Keratinocyte (primary cell): Measurements from ENCODE around the gene ATP1A4. TPM values are rescaled to one million over a fixed set of nuclear protein-coding genes. Genes with fewer than 3 reads are reported as not detected.

ENCODE experiments used
- DNase-seq: peaks from one replicate; pipeline ENCODE4 v3.0.0-alpha.2; 2011; ENCODE audit warnings: low read depth, missing footprints, low spot score
- FAIRE-seq: peaks from 2 replicates; lab custom pipeline; 2011; peaks lifted over from hg19 to GRCh38; lab: Jason Lieb, UNC
- H2AFZ ChIP-seq: 2 replicates; pipeline ENCODE4 v1.6.0; 2012; ENCODE audit warnings: low read length, control low read depth, inconsistent platforms; ENCODE audit not compliant: control insufficient read depth
- H3K27ac ChIP-seq: 2 replicates; pipeline ENCODE4 v1.5.1; 2011; ENCODE audit warnings: low read length; ENCODE audit not compliant: control insufficient read depth, insufficient read depth
- H3K27me3 ChIP-seq: 3 replicates; pipeline ENCODE4 v1.6.0; 2011; ENCODE audit warnings: low read length; ENCODE audit not compliant: control insufficient read depth, insufficient read depth; ENCODE audit errors: extremely low read depth
- H3K36me3 ChIP-seq, 2 experiments: 2 replicates in 1 of 2; 3 replicates in 1 of 2; pipeline ENCODE4 v1.5.1; 2011; ENCODE audit warnings: low read length in 2 of 2, mild to moderate bottlenecking in 1 of 2; ENCODE audit not compliant: control insufficient read depth in 2 of 2, insufficient read depth in 2 of 2; ENCODE audit errors: extremely low read depth in 1 of 2
- H3K4me1 ChIP-seq: 3 replicates; pipeline ENCODE4 v1.5.1; 2011; ENCODE audit warnings: low read length; ENCODE audit not compliant: control insufficient read depth, insufficient read depth; ENCODE audit errors: extremely low read depth
- H3K4me2 ChIP-seq: 3 replicates; pipeline ENCODE4 v1.6.0; 2011; ENCODE audit warnings: low read depth, low read length; ENCODE audit not compliant: control insufficient read depth, insufficient read depth; ENCODE audit errors: extremely low read depth
- H3K4me3 ChIP-seq, 3 experiments: fragments of 200-600 bp in 1 of 3; sonication (generic) in 1 of 3; 2 replicates in 2 of 3; 3 replicates in 1 of 3; pipeline ENCODE4 v1.5.1; 2011 to 2016; ENCODE audit warnings: low read length in 3 of 3, mild to moderate bottlenecking in 3 of 3, control low read depth in 2 of 3, inconsistent platforms in 1 of 3, low read depth in 1 of 3, mixed read lengths in 1 of 3, mixed run types in 1 of 3, moderate library complexity in 1 of 3; ENCODE audit not compliant: control insufficient read depth in 2 of 3, insufficient read depth in 2 of 3; ENCODE audit errors: extremely low read depth in 1 of 3
- H3K79me2 ChIP-seq: 2 replicates; pipeline ENCODE4 v1.6.0; 2012; ENCODE audit warnings: low read length; ENCODE audit not compliant: control insufficient read depth, insufficient read depth
- H3K9ac ChIP-seq: 3 replicates; pipeline ENCODE4 v1.6.0; 2011; ENCODE audit warnings: low read length; ENCODE audit not compliant: control insufficient read depth, insufficient read depth; ENCODE audit errors: extremely low read depth
- H3K9me1 ChIP-seq: 3 replicates; pipeline ENCODE4 v1.6.0; 2011; ENCODE audit warnings: low read length; ENCODE audit not compliant: control insufficient read depth, insufficient read depth; ENCODE audit errors: extremely low read depth
- H3K9me3 ChIP-seq: 2 replicates; pipeline ENCODE4 v1.5.1; 2012; ENCODE audit warnings: low read depth, low read length; ENCODE audit not compliant: control insufficient read depth
- H4K20me1 ChIP-seq: 3 replicates; pipeline ENCODE4 v1.6.0; 2011; ENCODE audit warnings: low read length; ENCODE audit not compliant: control insufficient read depth, insufficient read depth; ENCODE audit errors: extremely low read depth
- CTCF ChIP-seq, 3 experiments: IDR thresholded peaks in 1 of 3; conservative IDR thresholded peaks in 1 of 3; optimal IDR thresholded peaks in 1 of 3; 2 replicates in 2 of 3; 3 replicates in 1 of 3; pipeline versions ENCODE3 to v1.5.1; 2011; ENCODE audit warnings: low read length in 3 of 3, mild to moderate bottlenecking in 3 of 3, moderate library complexity in 2 of 3, control low read depth in 1 of 3, inconsistent platforms in 1 of 3; ENCODE audit not compliant: insufficient read depth in 2 of 3; ENCODE audit errors: extremely low read depth in 1 of 3
- EZH2 ChIP-seq: IDR thresholded peaks from one replicate; pipeline ENCODE4 v1.6.1; 2012; ENCODE audit warnings: inconsistent platforms, mild to moderate bottlenecking, low read length, moderate library complexity
- dilution Hi-C: fragments of 300-500 bp; cut with MboI; formaldehyde crosslinking; loops from one replicate; pipeline ENCODE4 v1.7.0; 2020; ENCODE audit warnings: low sequenced_read_pairs; ENCODE audit not compliant: extremely low pct_ligation_motif_present
- polyA plus RNA-seq, 5 experiments: library from polyadenylated mRNA; depleted of rRNA in 3 of 5; stranded (reverse) in 3 of 5; stranded (forward) in 1 of 5; unstranded in 1 of 5; fragments of >200 nt; gene quantifications; 1 replicate in 1 of 5; 2 replicates in 3 of 5; 3 replicates in 1 of 5; pipeline versions ENCODE4 v1.2.1 to v1.2.3, GENCODE V29; 2011 to 2012; ENCODE audit warnings: missing spikeins in 2 of 5, low read depth in 1 of 5, low replicate concordance in 1 of 5

Gene ATP1A4
- polyA plus RNA-seq, 1 donor (not counting 4 experiments of a cell fraction or from before 2014, with no cell fraction given) = not detected

GRCh38 chr1:160206036-160206389 lies 54.6 kb downstream of the ATP1A4 start:
- dilution Hi-C loops = no loop called here
- Histone ChIP-seq H3K27ac (peak overlapping the region; percentile 86), H3K4me3 (peak overlapping the region; percentile 87 to 93 (median 89)), H3K9me3 (no peaks in the 10 kb centered on the region), H3K79me2 (peaks cover 52% of the 10 kb centered on the region), H3K9me1 (no peaks in the 10 kb centered on the region), H3K27me3 (no peaks in the 10 kb centered on the region), H4K20me1 (peaks cover 7% of the 10 kb centered on the region), H3K4me2 (peak overlapping the region; percentile 95), H3K9ac (peak overlapping the region; percentile 95), H2AFZ (no peak overlapping the region), H3K36me3 (peaks cover 29 to 32% of the 10 kb centered on the region in 2 experiments), H3K4me1 (peaks cover 21% of the 10 kb centered on the region)
- TF ChIP-seq CTCF (optimal IDR thresholded peaks at IDR 0.05 in 1 of 3, IDR thresholded peaks at IDR 0.05 in 1 of 3, conservative IDR thresholded peaks at IDR 0.05 in 1 of 3; ENCODE audit: extremely low read depth in 1 of 3, insufficient read depth in 2 of 3, low read length in 3 of 3) (no peak), EZH2 (no peak)
- DNase-seq = no peak
- no peak for FAIRE-seq

- dilution Hi-C loops = no loop called here
- H3K27me3 ChIP-seq = no peaks in the 10 kb centered on the region
- no peak for DNase-seq
- peak overlapping the region; percentile 95 for H3K9ac ChIP-seq
- H3K36me3 ChIP-seq = peaks cover 34 to 37% of the 10 kb centered on the region in 2 experiments
- H3K79me2 ChIP-seq = peaks cover 56% of the 10 kb centered on the region
- TF ChIP-seq CTCF (optimal IDR thresholded peaks at IDR 0.05 in 1 of 3, IDR thresholded peaks at IDR 0.05 in 1 of 3, conservative IDR thresholded peaks at IDR 0.05 in 1 of 3; ENCODE audit: extremely low read depth in 1 of 3, insufficient read depth in 2 of 3, low read length in 3 of 3) (no peak), EZH2 (no peak)
- peak; percentile 81 for FAIRE-seq
- H2AFZ ChIP-seq = no peak overlapping the region
- H3K9me3 ChIP-seq = no peaks in the 10 kb centered on the region
- H3K4me1 ChIP-seq = peaks cover 21% of the 10 kb centered on the region
- peaks cover 7% of the 10 kb centered on the region for H4K20me1 ChIP-seq
- H3K4me3 ChIP-seq = peak overlapping the region; percentile 87 to 93 (median 89)
- peak overlapping the region; percentile 86 for H3K27ac ChIP-seq
- H3K9me1 ChIP-seq = no peaks in the 10 kb centered on the region
- H3K4me2 ChIP-seq = peak overlapping the region; percentile 95
Observed at GRCh38 chr1:160206421-160207117, 55.2 kb downstream of the ATP1A4 start.
